Bronchial epithelial cell (primary cell): ENCODE data around the gene CSF3R. TPM values are rescaled to one million over a fixed set of nuclear protein-coding genes. Genes with fewer than 3 reads are reported as not detected.

Source experiments
- DNase-seq: peaks from one replicate; pipeline ENCODE4 v3.0.0-alpha.2; 2010; ENCODE audit warnings: low read depth
- FAIRE-seq: peaks from 2 replicates; lab custom pipeline; 2011; peaks lifted over from hg19 to GRCh38; lab: Jason Lieb, UNC
- H3K27me3 ChIP-seq: 2 replicates; pipeline ENCODE4 v1.5.1; 2011; ENCODE audit warnings: low read length; ENCODE audit not compliant: control insufficient read depth, insufficient read depth
- H3K36me3 ChIP-seq: 2 replicates; pipeline ENCODE4 v1.5.1; 2011; ENCODE audit warnings: low read length; ENCODE audit not compliant: control insufficient read depth, insufficient read depth
- H3K4me3 ChIP-seq: 2 replicates; pipeline ENCODE4 v1.5.1; 2011; ENCODE audit warnings: mild to moderate bottlenecking, low read depth, low read length, control low read depth
- CTCF ChIP-seq: IDR thresholded peaks from 2 replicates; pipeline ENCODE4 v1.5.1; 2011; ENCODE audit warnings: mild to moderate bottlenecking, moderate library complexity, low read length, control low read depth, inconsistent platforms; ENCODE audit not compliant: insufficient read depth, severe bottlenecking
- total RNA-seq: library from RNA; depleted of rRNA; stranded (reverse); fragments of >200 nt; gene quantifications from 2 replicates; pipeline ENCODE4 v1.2.1, GENCODE V29; 2014

CSF3R gene
- total RNA-seq, 1 donor from 2014 or later: 0.79 TPM

- no peak for TF ChIP-seq CTCF
- FAIRE-seq: no peak
- no peak for DNase-seq
- no peak overlapping the region for H3K4me3 ChIP-seq
- H3K36me3 ChIP-seq: no peaks in the 10 kb centered on the region
- H3K27me3 ChIP-seq: no peaks in the 10 kb centered on the region
These were observed 63.1 kb downstream of the CSF3R start for GRCh38 chr1:36419569-36419968.

DNA sequence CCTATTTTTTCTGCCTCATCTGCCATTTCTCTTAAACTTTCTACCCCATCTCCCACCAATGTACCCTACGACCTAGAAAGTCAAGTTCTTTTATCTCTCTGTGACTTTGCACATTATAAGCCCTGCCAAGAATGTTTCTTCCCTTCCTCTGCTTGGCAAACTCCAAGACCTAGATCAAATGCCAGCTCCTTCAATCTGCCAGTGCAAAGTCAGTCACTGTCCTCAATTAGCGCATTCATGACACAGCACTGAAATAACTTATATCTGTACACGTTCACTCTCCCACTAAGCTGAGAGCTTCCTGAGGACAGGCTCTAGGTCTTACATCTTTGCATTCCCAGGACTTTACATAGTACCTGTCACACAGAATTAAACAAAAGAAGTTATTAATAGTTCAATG is 63.6 kb downstream of the CSF3R start:
- no peak overlapping the region for H3K4me3 ChIP-seq
- DNase-seq: no peak
- H3K27me3 ChIP-seq: no peaks in the 10 kb centered on the region
- FAIRE-seq: no peak
- H3K36me3 ChIP-seq: no peaks in the 10 kb centered on the region
- TF ChIP-seq CTCF: no peak

- DNase-seq (no peak), FAIRE-seq (no peak)
- Histone ChIP-seq H3K36me3 (no peaks in the 10 kb centered on the region), H3K27me3 (no peaks in the 10 kb centered on the region), H3K4me3 (no peak overlapping the region)
- no peak for TF ChIP-seq CTCF
These were observed 64.8 kb downstream of the CSF3R start for GRCh38 chr1:36417931-36418330.

Other genes starting within 250 kb of the CSF3R start
- gene SH3D21, start 176.5 kb downstream of the CSF3R start, total RNA-seq: 2.6 and 6.9 TPM in 2 replicates
- 17.4 and 20.5 TPM in 2 replicates for gene EVA1B, start 159.3 kb downstream of the CSF3R start, total RNA-seq
- gene STK40, start 97.0 kb downstream of the CSF3R start, total RNA-seq: 9.0 and 12.3 TPM in 2 replicates
- gene LSM10, start 85.0 kb downstream of the CSF3R start, total RNA-seq: 7.6 and 11.5 TPM in 2 replicates
- 3.7 and 8.8 TPM in 2 replicates for gene OSCP1, start 32.5 kb downstream of the CSF3R start, total RNA-seq
- 64.5 and 81.0 TPM in 2 replicates for gene MRPS15, start 18.5 kb downstream of the CSF3R start, total RNA-seq